Mesothelial cell of epicardium (in vitro differentiated cells): ENCODE results near the gene SLC8A3. TPM values are rescaled to one million over a fixed set of nuclear protein-coding genes. Genes with fewer than 3 reads are reported as not detected.

Experiments
- DNase-seq, 2 experiments: peaks; one replicate each; pipeline ENCODE4 v3.0.0; 2021; ENCODE audit warnings: low spot score in 2 of 2; ENCODE audit not compliant: unreplicated experiment in 2 of 2
- H3K27ac Mint-ChIP-seq: 2 replicates; pipeline ENCODE4 v1.8.0; 2021; ENCODE audit warnings: mixed read lengths
- H3K27me3 Mint-ChIP-seq: 2 replicates; pipeline ENCODE4 v1.8.0; 2021; ENCODE audit warnings: low read depth, mixed read lengths
- H3K36me3 Mint-ChIP-seq: 2 replicates; pipeline ENCODE4 v1.8.0; 2021; ENCODE audit warnings: mixed read lengths
- H3K4me1 Mint-ChIP-seq: 2 replicates; pipeline ENCODE4 v1.8.0; 2021; ENCODE audit warnings: mixed read lengths
- H3K4me3 Mint-ChIP-seq: 2 replicates; pipeline ENCODE4 v1.8.0; 2021; ENCODE audit warnings: mild to moderate bottlenecking, moderate library complexity, mixed read lengths
- H3K9me3 Mint-ChIP-seq: 2 replicates; pipeline ENCODE4 v1.8.0; 2021; ENCODE audit warnings: mixed read lengths
- CTCF ChIP-seq: fragments of 200-600 bp; sonication (generic); IDR thresholded peaks from one replicate; pipeline ENCODE4 v1.5.0; 2021; ENCODE audit warnings: antibody characterized with exemption; ENCODE audit not compliant: unreplicated experiment
- total RNA-seq: library from RNA; stranded (reverse); gene quantifications from 3 replicates; pipeline ENCODE4 v1.2.1, GENCODE V29; 2021

SLC8A3 gene
- total RNA-seq, 1 donor from 2014 or later = 0.27 TPM

- no peaks in the 10 kb centered on the region for H3K9me3 Mint-ChIP-seq
- no peak overlapping the region for H3K4me3 Mint-ChIP-seq
- peaks cover 29% of the 10 kb centered on the region for H3K4me1 Mint-ChIP-seq
- no peak for TF ChIP-seq CTCF
- H3K27me3 Mint-ChIP-seq = no peaks in the 10 kb centered on the region
- H3K36me3 Mint-ChIP-seq = no peaks in the 10 kb centered on the region
- no peak for DNase-seq
- H3K27ac Mint-ChIP-seq = no peak overlapping the region
These were observed 178.8 kb downstream of the SLC8A3 start for GRCh38 chr14:70009961-70010360.

GRCh38 chr14:70008284-70009262 lies 180.2 kb downstream of the SLC8A3 start:
- peaks cover 31% of the 10 kb centered on the region for H3K4me1 Mint-ChIP-seq
- H3K4me3 Mint-ChIP-seq = no peak overlapping the region
- H3K27ac Mint-ChIP-seq = peak overlapping the region; percentile 58
- peaks cover 2% of the 10 kb centered on the region for H3K27me3 Mint-ChIP-seq
- H3K36me3 Mint-ChIP-seq = no peaks in the 10 kb centered on the region
- TF ChIP-seq CTCF = no peak
- DNase-seq = no peak
- no peaks in the 10 kb centered on the region for H3K9me3 Mint-ChIP-seq

GRCh38 chr14:70006699-70007098 lies 182.1 kb downstream of the SLC8A3 start:
- H3K4me3 Mint-ChIP-seq = no peak overlapping the region
- H3K27ac Mint-ChIP-seq = no peak overlapping the region
- H3K36me3 Mint-ChIP-seq = no peaks in the 10 kb centered on the region
- DNase-seq = no peak
- H3K9me3 Mint-ChIP-seq = no peaks in the 10 kb centered on the region
- peaks cover 35% of the 10 kb centered on the region for H3K4me1 Mint-ChIP-seq
- no peak for TF ChIP-seq CTCF
- H3K27me3 Mint-ChIP-seq = peaks cover 2% of the 10 kb centered on the region

- peaks cover 26% of the 10 kb centered on the region for H3K4me1 Mint-ChIP-seq
- H3K27ac Mint-ChIP-seq = no peak overlapping the region
- no peak for DNase-seq
- H3K27me3 Mint-ChIP-seq = peaks cover 3% of the 10 kb centered on the region
- TF ChIP-seq CTCF = no peak
- no peaks in the 10 kb centered on the region for H3K36me3 Mint-ChIP-seq
- no peak overlapping the region for H3K4me3 Mint-ChIP-seq
- no peaks in the 10 kb centered on the region for H3K9me3 Mint-ChIP-seq
These were observed 183.4 kb downstream of the SLC8A3 start for GRCh38 chr14:70005281-70005805.

GRCh38 chr14:70004791-70005190 lies 184.0 kb downstream of the SLC8A3 start:
- no peak for DNase-seq
- no peak for TF ChIP-seq CTCF
- Mint-ChIP-seq H3K4me1 (peaks cover 22% of the 10 kb centered on the region), H3K9me3 (no peaks in the 10 kb centered on the region), H3K27me3 (peaks cover 3% of the 10 kb centered on the region), H3K36me3 (no peaks in the 10 kb centered on the region), H3K4me3 (no peak overlapping the region), H3K27ac (peak overlapping the region; percentile 14)
